Astrocyte (in vitro differentiated cells and primary cell): ENCODE results near the gene C11orf52. TPM values are rescaled to one million over a fixed set of nuclear protein-coding genes. Genes with fewer than 3 reads are reported as not detected.

Experiments used
- DNase-seq: peaks from one replicate; pipeline ENCODE4 v3.0.0-alpha.2; 2010; ENCODE audit warnings: low read depth
- FAIRE-seq: peaks from 2 replicates; lab custom pipeline; 2011; peaks lifted over from hg19 to GRCh38; lab: Jason Lieb, UNC
- H2AFZ ChIP-seq: 2 replicates; pipeline ENCODE4 v1.6.0; 2012; ENCODE audit warnings: low read depth, low read length, inconsistent platforms
- H3K27ac ChIP-seq: 2 replicates; pipeline ENCODE4 v1.5.1; 2011; ENCODE audit warnings: low read depth, low read length, inconsistent platforms
- H3K27me3 ChIP-seq: 2 replicates; pipeline ENCODE4 v1.6.0; 2011; ENCODE audit warnings: low read length, inconsistent platforms; ENCODE audit not compliant: insufficient read depth
- H3K36me3 ChIP-seq: 2 replicates; pipeline ENCODE4 v1.5.1; 2011; ENCODE audit warnings: low read length, inconsistent platforms; ENCODE audit not compliant: insufficient read depth
- H3K4me1 ChIP-seq: 2 replicates; pipeline ENCODE4 v1.5.1; 2011; ENCODE audit warnings: low read length, inconsistent platforms; ENCODE audit not compliant: insufficient read depth
- H3K4me2 ChIP-seq: 2 replicates; pipeline ENCODE4 v1.6.0; 2012; ENCODE audit warnings: low read length, inconsistent platforms
- H3K4me3 ChIP-seq: 2 replicates; pipeline ENCODE4 v1.5.1; 2011; ENCODE audit warnings: low read depth, mild to moderate bottlenecking, low read length, inconsistent platforms; ENCODE audit not compliant: insufficient read depth
- H3K79me2 ChIP-seq: 2 replicates; pipeline ENCODE4 v1.6.0; 2012; ENCODE audit warnings: mild to moderate bottlenecking, low read length, inconsistent platforms; ENCODE audit not compliant: insufficient read depth
- H3K9ac ChIP-seq: 2 replicates; pipeline ENCODE4 v1.6.0; 2012; ENCODE audit warnings: mild to moderate bottlenecking, low read length, inconsistent platforms
- H3K9me3 ChIP-seq: 2 replicates; pipeline ENCODE4 v1.5.1; 2012; ENCODE audit warnings: low read depth, mild to moderate bottlenecking, low read length, inconsistent platforms; ENCODE audit not compliant: insufficient read depth
- H4K20me1 ChIP-seq: 2 replicates; pipeline ENCODE4 v1.6.0; 2012; ENCODE audit warnings: low read length, inconsistent platforms; ENCODE audit not compliant: insufficient read depth
- H3K27ac Mint-ChIP-seq: one replicate; pipeline ENCODE4 v1.8.0; 2021; ENCODE audit warnings: mild to moderate bottlenecking, mixed read lengths; ENCODE audit not compliant: unreplicated experiment
- H3K27me3 Mint-ChIP-seq: one replicate; pipeline ENCODE4 v1.8.0; 2021; ENCODE audit warnings: low read depth, mixed read lengths; ENCODE audit not compliant: unreplicated experiment
- H3K36me3 Mint-ChIP-seq: one replicate; pipeline ENCODE4 v1.8.0; 2021; ENCODE audit warnings: low read depth, mixed read lengths; ENCODE audit not compliant: unreplicated experiment
- H3K4me1 Mint-ChIP-seq: one replicate; pipeline ENCODE4 v1.8.0; 2021; ENCODE audit warnings: low read depth, mixed read lengths; ENCODE audit not compliant: unreplicated experiment
- H3K4me3 Mint-ChIP-seq: one replicate; pipeline ENCODE4 v1.8.0; 2021; ENCODE audit warnings: mild to moderate bottlenecking, moderate library complexity, mixed read lengths; ENCODE audit not compliant: unreplicated experiment
- H3K9me3 Mint-ChIP-seq: one replicate; pipeline ENCODE4 v1.8.0; 2021; ENCODE audit warnings: mild to moderate bottlenecking, mixed read lengths; ENCODE audit not compliant: unreplicated experiment
- EZH2 ChIP-seq: IDR thresholded peaks from 2 replicates; pipeline ENCODE4 v1.6.1; 2012; ENCODE audit warnings: mild to moderate bottlenecking, low read length, inconsistent platforms; ENCODE audit not compliant: insufficient read depth
- total RNA-seq: library from RNA; stranded (reverse); gene quantifications from 2 replicates; pipeline ENCODE4 v1.2.1, GENCODE V29; 2021
- TF ChIP-seq, protein P1 (sequence below): IDR thresholded peaks from 2 replicates; pipeline ENCODE4 v1.5.1; 2011; ENCODE audit warnings: low read depth, mild to moderate bottlenecking, inconsistent platforms, low read length, moderate library complexity; ENCODE audit not compliant: insufficient read depth

C11orf52 gene
- total RNA-seq, 1 donor from 2014 or later, result 0.50 TPM

DNA sequence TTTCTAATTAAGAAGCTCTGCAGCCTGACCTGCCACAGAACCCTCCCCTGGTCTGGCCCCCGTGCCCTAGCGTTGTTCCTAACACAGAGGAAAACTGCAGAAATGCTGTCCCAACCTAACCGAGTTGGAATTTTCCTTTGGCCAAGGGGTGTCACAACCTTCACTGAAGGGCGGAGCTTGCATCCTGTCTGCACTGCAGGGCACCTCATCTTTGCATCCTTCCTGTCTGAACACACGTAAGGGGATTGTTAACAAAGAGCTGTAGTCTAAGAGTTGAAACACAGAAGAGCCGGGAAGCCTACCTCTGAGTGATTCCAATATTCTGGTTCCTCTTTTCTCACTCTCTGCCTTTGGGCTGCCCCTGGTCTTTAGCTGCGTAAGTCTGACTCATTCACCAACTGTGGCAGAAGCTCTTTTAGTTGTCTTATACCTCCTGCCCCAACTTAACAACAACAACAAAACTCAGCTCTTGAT lies 20.0 kb downstream of the C11orf52 start:
- H3K4me2 ChIP-seq, result peak overlapping the region; percentile 91
- H3K9ac ChIP-seq, result peak overlapping the region; percentile 77
- Mint-ChIP-seq H3K27me3 (no peaks in the 10 kb centered on the region), H3K4me1 (peaks cover 42% of the 10 kb centered on the region), H3K4me3 (peak overlapping the region; percentile 72), H3K36me3 (no peaks in the 10 kb centered on the region), H3K27ac (peak overlapping the region; percentile 73), H3K9me3 (no peaks in the 10 kb centered on the region)
- peak overlapping the region; percentile 72 for H3K4me3 ChIP-seq
- no peaks in the 10 kb centered on the region for H3K36me3 ChIP-seq
- no peak for FAIRE-seq
- no peaks in the 10 kb centered on the region for H3K27me3 ChIP-seq
- H4K20me1 ChIP-seq, result no peaks in the 10 kb centered on the region
- peak overlapping the region; percentile 11 for H2AFZ ChIP-seq
- peak overlapping the region; percentile 61 for H3K27ac ChIP-seq
- DNase-seq, result peak; percentile 55
- H3K4me1 ChIP-seq, result peaks cover 45% of the 10 kb centered on the region
- TF ChIP-seq EZH2, result no peak
- TF ChIP-seq, protein P1, sequence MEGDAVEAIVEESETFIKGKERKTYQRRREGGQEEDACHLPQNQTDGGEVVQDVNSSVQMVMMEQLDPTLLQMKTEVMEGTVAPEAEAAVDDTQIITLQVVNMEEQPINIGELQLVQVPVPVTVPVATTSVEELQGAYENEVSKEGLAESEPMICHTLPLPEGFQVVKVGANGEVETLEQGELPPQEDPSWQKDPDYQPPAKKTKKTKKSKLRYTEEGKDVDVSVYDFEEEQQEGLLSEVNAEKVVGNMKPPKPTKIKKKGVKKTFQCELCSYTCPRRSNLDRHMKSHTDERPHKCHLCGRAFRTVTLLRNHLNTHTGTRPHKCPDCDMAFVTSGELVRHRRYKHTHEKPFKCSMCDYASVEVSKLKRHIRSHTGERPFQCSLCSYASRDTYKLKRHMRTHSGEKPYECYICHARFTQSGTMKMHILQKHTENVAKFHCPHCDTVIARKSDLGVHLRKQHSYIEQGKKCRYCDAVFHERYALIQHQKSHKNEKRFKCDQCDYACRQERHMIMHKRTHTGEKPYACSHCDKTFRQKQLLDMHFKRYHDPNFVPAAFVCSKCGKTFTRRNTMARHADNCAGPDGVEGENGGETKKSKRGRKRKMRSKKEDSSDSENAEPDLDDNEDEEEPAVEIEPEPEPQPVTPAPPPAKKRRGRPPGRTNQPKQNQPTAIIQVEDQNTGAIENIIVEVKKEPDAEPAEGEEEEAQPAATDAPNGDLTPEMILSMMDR, result no peak
- H3K9me3 ChIP-seq, result no peaks in the 10 kb centered on the region
- peaks cover 18% of the 10 kb centered on the region for H3K79me2 ChIP-seq

DNA sequence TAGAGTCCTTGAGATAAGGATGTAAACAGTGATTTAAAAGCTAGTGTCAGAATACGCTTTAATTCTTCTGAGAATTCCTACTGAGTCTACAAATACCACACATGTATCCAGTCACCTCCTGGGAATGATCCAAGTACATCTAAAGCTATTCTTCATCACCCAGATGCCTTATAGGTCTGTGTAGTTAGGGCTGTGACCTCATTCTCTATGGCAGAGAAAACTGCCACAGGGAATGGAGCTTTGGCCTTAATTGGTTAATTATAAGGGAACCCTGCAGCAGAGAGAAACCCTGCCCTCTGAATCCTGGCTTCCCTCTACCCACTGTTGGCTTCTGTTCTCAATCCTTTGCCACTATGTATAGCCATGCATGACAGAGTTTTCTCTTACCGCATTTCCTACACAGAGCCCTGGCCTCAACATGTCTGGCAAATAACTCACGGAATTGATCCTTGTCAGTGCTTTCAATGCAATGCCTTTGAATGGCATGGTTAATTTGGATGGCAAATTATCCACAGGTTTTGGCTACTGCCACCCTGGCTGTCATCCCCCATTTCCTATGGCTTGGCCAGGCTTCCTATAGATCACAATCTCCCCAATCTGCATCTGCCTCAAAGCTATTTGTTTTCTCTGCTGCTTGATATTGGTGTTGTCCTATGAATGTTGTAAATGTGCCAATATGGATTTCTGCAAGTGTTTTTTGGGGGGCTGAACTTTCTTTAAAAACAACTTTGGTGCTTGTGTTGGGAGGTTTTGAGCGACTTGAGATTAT lies 21.3 kb downstream of the C11orf52 start:
- no peaks in the 10 kb centered on the region for H3K27me3 ChIP-seq
- no peaks in the 10 kb centered on the region for H3K27me3 Mint-ChIP-seq
- peak overlapping the region; percentile 53 for H3K9ac ChIP-seq
- H3K9me3 ChIP-seq, result no peaks in the 10 kb centered on the region
- no peak for TF ChIP-seq EZH2
- TF ChIP-seq, protein P1, result no peak
- peak overlapping the region; percentile 68 for H3K27ac Mint-ChIP-seq
- FAIRE-seq, result no peak
- peak; percentile 95 for DNase-seq
- H3K4me1 Mint-ChIP-seq, result peaks cover 53% of the 10 kb centered on the region
- H2AFZ ChIP-seq, result no peak overlapping the region
- peaks cover 18% of the 10 kb centered on the region for H3K79me2 ChIP-seq
- H3K4me2 ChIP-seq, result peak overlapping the region; percentile 91
- H3K36me3 Mint-ChIP-seq, result no peaks in the 10 kb centered on the region
- no peaks in the 10 kb centered on the region for H4K20me1 ChIP-seq
- no peak overlapping the region for H3K4me3 ChIP-seq
- H3K27ac ChIP-seq, result peak overlapping the region; percentile 61
- no peaks in the 10 kb centered on the region for H3K9me3 Mint-ChIP-seq
- no peaks in the 10 kb centered on the region for H3K36me3 ChIP-seq
- H3K4me1 ChIP-seq, result peaks cover 56% of the 10 kb centered on the region
- H3K4me3 Mint-ChIP-seq, result peak overlapping the region; percentile 22

DNA sequence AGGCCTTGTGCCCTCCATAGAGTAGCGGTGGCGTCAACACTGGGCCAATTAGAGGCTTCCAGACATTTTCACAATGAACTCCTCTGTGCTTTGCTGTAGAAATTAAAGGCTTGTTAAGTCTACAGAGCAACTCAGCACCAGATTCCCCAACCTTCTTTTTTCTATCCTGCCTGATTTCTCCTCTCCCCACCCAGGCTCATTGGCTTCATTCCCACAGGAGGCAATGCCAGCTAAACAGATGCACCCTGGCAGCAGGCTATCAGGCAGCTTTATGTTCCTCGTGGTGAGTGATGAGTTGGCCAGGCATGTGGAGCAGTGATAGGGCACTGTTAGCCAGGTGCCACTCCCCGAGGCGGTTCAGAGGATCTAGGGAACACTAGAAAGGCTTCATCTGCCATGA lies 23.2 kb downstream of the C11orf52 start:
- H3K4me3 ChIP-seq, result no peak overlapping the region
- peak overlapping the region; percentile 6 for H2AFZ ChIP-seq
- no peak for FAIRE-seq
- H3K27ac Mint-ChIP-seq, result no peak overlapping the region
- no peaks in the 10 kb centered on the region for H3K9me3 Mint-ChIP-seq
- H3K4me2 ChIP-seq, result peak overlapping the region; percentile 12
- no peak for TF ChIP-seq EZH2
- TF ChIP-seq, protein P1, result no peak
- H4K20me1 ChIP-seq, result no peaks in the 10 kb centered on the region
- H3K4me1 Mint-ChIP-seq, result peaks cover 42% of the 10 kb centered on the region
- peaks cover 49% of the 10 kb centered on the region for H3K4me1 ChIP-seq
- no peak for DNase-seq
- H3K4me3 Mint-ChIP-seq, result no peak overlapping the region
- H3K36me3 Mint-ChIP-seq, result no peaks in the 10 kb centered on the region
- peaks cover 18% of the 10 kb centered on the region for H3K79me2 ChIP-seq
- no peaks in the 10 kb centered on the region for H3K36me3 ChIP-seq
- no peak overlapping the region for H3K27ac ChIP-seq
- no peaks in the 10 kb centered on the region for H3K27me3 ChIP-seq
- no peaks in the 10 kb centered on the region for H3K27me3 Mint-ChIP-seq
- no peak overlapping the region for H3K9ac ChIP-seq
- H3K9me3 ChIP-seq, result no peaks in the 10 kb centered on the region
